ENCODE results near the gene SLC38A4. TPM values are rescaled to one million over a fixed set of nuclear protein-coding genes. Genes with fewer than 3 reads are reported as not detected.

Gene SLC38A4
- total and polyA plus RNA-seq, 2 experiments from 2014 or later, result 0.36 to 0.54 TPM

- no peak overlapping the region for H3K4me2 ChIP-seq (ENCODE audit: unreplicated experiment)
- no peak for DNase-seq
- no peaks in the 10 kb centered on the region for H3K36me3 ChIP-seq (ENCODE audit: low read depth)
- no peaks in the 10 kb centered on the region for H3K9me2 ChIP-seq (ENCODE audit: insufficient read depth)
- no peak overlapping the region for H3K9ac ChIP-seq
- H3K27me3 ChIP-seq (replicated peaks; ENCODE audit: insufficient read depth), result no peaks in the 10 kb centered on the region
- no peak overlapping the region for H3K4me3 ChIP-seq
- no peaks in the 10 kb centered on the region for H3F3A ChIP-seq (ENCODE audit: insufficient read depth)
- TF ChIP-seq EZH2 (IDR thresholded peaks at IDR 0.05; ENCODE audit: insufficient read depth, poor library complexity, severe bottlenecking) (no peak), EZH2phosphoT487 (IDR thresholded peaks at IDR 0.05; ENCODE audit: insufficient read depth, low read depth) (no peak)
- no peaks in the 10 kb centered on the region for H3K79me2 ChIP-seq (ENCODE audit: insufficient read depth)
- peaks cover 8% of the 10 kb centered on the region; the same call in 1 of the 2 replicates for H3K4me1 ChIP-seq (ENCODE audit: insufficient read depth)
- H2AFZ ChIP-seq, result no peak overlapping the region
- no peaks in the 10 kb centered on the region for H3K9me3 ChIP-seq (ENCODE audit: low read depth)
- in situ Hi-C loops (cut with MboI), result no loop called here
- no peak overlapping the region for H3K27ac ChIP-seq
- H4K20me1 ChIP-seq (ENCODE audit: insufficient read depth), result no peaks in the 10 kb centered on the region
- WGBS, 2 experiments (ENCODE audit: low coverage in 1 of 2, low lambda C conversion rate in 2 of 2, missing lambda C conversion rate in 2 of 2), result 96 to 98% methylated on average over 1 of the region's 1 CpG
Observed at GRCh38 chr12:46794593-46795190, 31.1 kb downstream of the SLC38A4 start.

- Histone ChIP-seq H3K4me2 (ENCODE audit: unreplicated experiment) (no peak overlapping the region), H3F3A (ENCODE audit: insufficient read depth) (peaks cover 2% of the 10 kb centered on the region), H3K9ac (no peak overlapping the region), H3K4me3 (no peak overlapping the region), H3K27ac (no peak overlapping the region), H3K79me2 (ENCODE audit: insufficient read depth) (no peaks in the 10 kb centered on the region), H3K9me3 (ENCODE audit: low read depth) (no peaks in the 10 kb centered on the region), H2AFZ (no peak overlapping the region), H3K36me3 (ENCODE audit: low read depth) (no peaks in the 10 kb centered on the region), H4K20me1 (ENCODE audit: insufficient read depth) (no peaks in the 10 kb centered on the region), H3K27me3 (replicated peaks; ENCODE audit: insufficient read depth) (no peaks in the 10 kb centered on the region), H3K9me2 (ENCODE audit: insufficient read depth) (no peaks in the 10 kb centered on the region), H3K4me1 (ENCODE audit: insufficient read depth) (peaks cover 12% of the 10 kb centered on the region; the same call in 1 of the 2 replicates)
- DNase-seq, result no peak
- in situ Hi-C loops (cut with MboI), result no loop called here
- WGBS, 2 experiments (ENCODE audit: low coverage in 1 of 2, low lambda C conversion rate in 2 of 2, missing lambda C conversion rate in 2 of 2), result 80 to 82% methylated on average over 3 of the region's 3 CpGs
- TF ChIP-seq EZH2phosphoT487 (IDR thresholded peaks at IDR 0.05; ENCODE audit: insufficient read depth, low read depth) (no peak), EZH2 (IDR thresholded peaks at IDR 0.05; ENCODE audit: insufficient read depth, poor library complexity, severe bottlenecking) (no peak)
Observed at GRCh38 chr12:46792925-46793324, 32.9 kb downstream of the SLC38A4 start.

- no peaks in the 10 kb centered on the region for H3K27me3 ChIP-seq (replicated peaks; ENCODE audit: insufficient read depth)
- H2AFZ ChIP-seq, result no peak overlapping the region
- WGBS, 2 experiments (ENCODE audit: low coverage in 1 of 2, low lambda C conversion rate in 2 of 2, missing lambda C conversion rate in 2 of 2), result 82 to 87% methylated on average over 1 of the region's 1 CpG
- H3F3A ChIP-seq (ENCODE audit: insufficient read depth), result peaks cover 19% of the 10 kb centered on the region
- H3K9ac ChIP-seq, result no peak overlapping the region
- no peaks in the 10 kb centered on the region for H3K36me3 ChIP-seq (ENCODE audit: low read depth)
- H3K4me2 ChIP-seq (ENCODE audit: unreplicated experiment), result no peak overlapping the region
- DNase-seq, result no peak
- H3K4me3 ChIP-seq, result no peak overlapping the region
- in situ Hi-C loops (cut with MboI), result no loop called here
- H3K9me2 ChIP-seq (ENCODE audit: insufficient read depth), result no peaks in the 10 kb centered on the region
- H3K9me3 ChIP-seq (ENCODE audit: low read depth), result no peaks in the 10 kb centered on the region
- no peaks in the 10 kb centered on the region for H3K79me2 ChIP-seq (ENCODE audit: insufficient read depth)
- H3K4me1 ChIP-seq (ENCODE audit: insufficient read depth), result peaks cover 41% of the 10 kb centered on the region
- no peaks in the 10 kb centered on the region for H4K20me1 ChIP-seq (ENCODE audit: insufficient read depth)
- TF ChIP-seq EZH2phosphoT487 (IDR thresholded peaks at IDR 0.05; ENCODE audit: insufficient read depth, low read depth) (no peak), EZH2 (IDR thresholded peaks at IDR 0.05; ENCODE audit: insufficient read depth, poor library complexity, severe bottlenecking) (no peak)
- no peak overlapping the region for H3K27ac ChIP-seq
Observed at GRCh38 chr12:46790066-46790465, 35.7 kb downstream of the SLC38A4 start.

- DNase-seq, result no peak
Observed at GRCh38 chr12:46788072-46788887, 37.5 kb downstream of the SLC38A4 start.

More at GRCh38 chr12:46788072-46788887, 37.5 kb downstream of the SLC38A4 start:
- H4K20me1 ChIP-seq (ENCODE audit: insufficient read depth), result no peaks in the 10 kb centered on the region
- 85 to 90% methylated on average over 5 of the region's 5 CpGs for WGBS, 2 experiments (ENCODE audit: low coverage in 1 of 2, low lambda C conversion rate in 2 of 2, missing lambda C conversion rate in 2 of 2)
- H2AFZ ChIP-seq, result no peak overlapping the region
- H3K9ac ChIP-seq, result no peak overlapping the region
- TF ChIP-seq EZH2phosphoT487 (IDR thresholded peaks at IDR 0.05; ENCODE audit: insufficient read depth, low read depth), result no peak
- H3K4me1 ChIP-seq (ENCODE audit: insufficient read depth), result peaks cover 48% of the 10 kb centered on the region
- H3K79me2 ChIP-seq (ENCODE audit: insufficient read depth), result no peaks in the 10 kb centered on the region
- H3F3A ChIP-seq (ENCODE audit: insufficient read depth), result peaks cover 19% of the 10 kb centered on the region
- H3K9me2 ChIP-seq (ENCODE audit: insufficient read depth), result no peaks in the 10 kb centered on the region; the same call in 1 of the 2 replicates
- no peak overlapping the region for H3K4me2 ChIP-seq (ENCODE audit: unreplicated experiment)
- H3K36me3 ChIP-seq (ENCODE audit: low read depth), result no peaks in the 10 kb centered on the region
- no peaks in the 10 kb centered on the region for H3K9me3 ChIP-seq (ENCODE audit: low read depth)
- no peaks in the 10 kb centered on the region for H3K27me3 ChIP-seq (replicated peaks; ENCODE audit: insufficient read depth)
- H3K4me3 ChIP-seq, result no peak overlapping the region
- in situ Hi-C loops (cut with MboI), result no loop called here
- H3K27ac ChIP-seq, result no peak overlapping the region

Data from GM23248 (cell line).